ENCODE data around the gene CFAP99.
"Not testable (repeated sequence)": the region's sequence is repeated elsewhere in the genome, so short reads cannot be mapped to it uniquely, and the experiment has no call there.

DNA sequence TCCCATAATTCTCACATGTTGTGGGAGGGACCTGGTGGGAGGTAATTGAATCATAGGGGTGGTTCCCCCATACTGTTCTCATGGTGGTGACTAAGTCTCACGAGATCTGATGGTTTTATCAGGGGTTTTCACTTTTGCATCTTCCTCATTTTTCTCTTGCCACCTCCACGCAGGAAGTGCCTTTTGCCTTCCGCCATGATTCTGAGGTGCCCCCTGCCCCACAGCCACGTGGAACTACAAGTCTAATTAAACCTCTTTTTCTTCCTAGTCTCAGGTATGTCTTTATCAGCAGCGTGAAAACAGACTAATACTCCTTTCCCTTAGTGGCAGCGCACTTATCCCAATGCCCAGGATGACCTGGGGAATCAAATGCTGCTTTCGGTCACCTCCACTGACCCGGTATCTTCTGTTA, 35.5 kb upstream of the CFAP99 start:
- TF ChIP-seq CTCF, POLR2A (IDR thresholded peaks at IDR 0.05): not testable (repeated sequence)
